ENCODE measurements around the gene CLMN. TPM values are rescaled to one million over a fixed set of nuclear protein-coding genes. Genes with fewer than 3 reads are reported as not detected.
A peak's percentile ranks its signal among the peaks of the same experiment; 100 is the strongest.

The CLMN gene
- total RNA-seq, 2 donors from 2014 or later, result 105 to 131 TPM

DNA sequence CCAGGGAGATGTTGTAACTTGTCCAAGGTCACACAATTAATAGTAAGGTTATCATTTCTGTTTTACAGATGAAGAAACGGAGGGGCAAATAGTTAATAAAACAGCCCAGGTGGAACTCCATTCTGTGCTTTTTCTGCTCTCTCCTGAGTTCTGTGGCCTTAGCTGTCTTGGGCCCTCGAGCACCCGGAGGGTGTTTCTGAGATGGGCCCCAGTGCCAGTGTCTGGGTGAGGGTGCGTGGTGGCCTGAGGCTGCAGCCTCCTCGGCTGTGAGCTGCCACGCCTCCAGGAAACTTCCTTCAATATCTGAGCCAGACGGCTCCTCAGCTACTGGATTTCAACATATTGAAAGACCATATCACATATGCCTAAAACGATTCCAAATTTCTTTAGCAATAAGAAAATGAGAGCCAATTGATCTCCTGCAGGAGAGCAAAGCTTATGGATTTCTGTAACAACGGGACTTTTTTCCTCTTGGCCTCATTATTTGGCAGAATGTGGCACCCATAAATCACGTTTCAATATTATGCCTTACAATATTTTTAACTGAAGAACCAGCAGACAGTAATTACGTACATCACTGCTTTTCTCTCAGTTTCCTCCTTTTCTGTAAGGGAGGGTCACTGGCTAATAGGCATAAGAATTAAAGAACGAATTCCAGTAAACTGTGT, 87.6 kb downstream of the CLMN start:
- Histone ChIP-seq H3K9ac (ENCODE audit: low read depth in 2 of 2, low read length in 2 of 2) (peak overlapping the region in 1 of 2 donors; percentile 64), H3K36me3 (no peaks in the 10 kb centered on the region), H3K4me1 (peaks cover 7% of the 10 kb centered on the region), H3K4me3 (no peak overlapping the region), H3K9me3 (no peaks in the 10 kb centered on the region), H3K27ac (peak overlapping the region; percentile 72), H3K27me3 (no peaks in the 10 kb centered on the region)
- intact Hi-C loops (cut with DNase I), result no loop called here
- TF ChIP-seq CTCF (IDR thresholded peaks at IDR 0.05), result no peak
- peak; percentile 62 for DNase-seq

- TF ChIP-seq CTCF (IDR thresholded peaks at IDR 0.05), result no peak
- H3K4me1 ChIP-seq, result peaks cover 6% of the 10 kb centered on the region
- intact Hi-C loops (cut with DNase I), result no loop called here
These were observed 90.0 kb downstream of the CLMN start for GRCh38 chr14:95229749-95230148.

GRCh38 chr14:95228240-95228639, 91.5 kb downstream of the CLMN start:
- DNase-seq, result no peak
- Histone ChIP-seq H3K27me3 (no peaks in the 10 kb centered on the region), H3K9ac (ENCODE audit: low read depth in 2 of 2, low read length in 2 of 2) (no peak overlapping the region), H3K27ac (no peak overlapping the region), H3K4me3 (no peak overlapping the region), H3K4me1 (no peaks in the 10 kb centered on the region), H3K9me3 (no peaks in the 10 kb centered on the region), H3K36me3 (no peaks in the 10 kb centered on the region)
- no peak for TF ChIP-seq CTCF (IDR thresholded peaks at IDR 0.05)
- intact Hi-C loops (cut with DNase I), result no loop called here

More at GRCh38 chr14:95229749-95230148, 90.0 kb downstream of the CLMN start:
- DNase-seq, result no peak
- Histone ChIP-seq H3K9me3 (no peaks in the 10 kb centered on the region), H3K27ac (no peak overlapping the region), H3K27me3 (no peaks in the 10 kb centered on the region), H3K9ac (ENCODE audit: low read depth in 2 of 2, low read length in 2 of 2) (no peak overlapping the region), H3K36me3 (no peaks in the 10 kb centered on the region), H3K4me3 (no peak overlapping the region)

DNA sequence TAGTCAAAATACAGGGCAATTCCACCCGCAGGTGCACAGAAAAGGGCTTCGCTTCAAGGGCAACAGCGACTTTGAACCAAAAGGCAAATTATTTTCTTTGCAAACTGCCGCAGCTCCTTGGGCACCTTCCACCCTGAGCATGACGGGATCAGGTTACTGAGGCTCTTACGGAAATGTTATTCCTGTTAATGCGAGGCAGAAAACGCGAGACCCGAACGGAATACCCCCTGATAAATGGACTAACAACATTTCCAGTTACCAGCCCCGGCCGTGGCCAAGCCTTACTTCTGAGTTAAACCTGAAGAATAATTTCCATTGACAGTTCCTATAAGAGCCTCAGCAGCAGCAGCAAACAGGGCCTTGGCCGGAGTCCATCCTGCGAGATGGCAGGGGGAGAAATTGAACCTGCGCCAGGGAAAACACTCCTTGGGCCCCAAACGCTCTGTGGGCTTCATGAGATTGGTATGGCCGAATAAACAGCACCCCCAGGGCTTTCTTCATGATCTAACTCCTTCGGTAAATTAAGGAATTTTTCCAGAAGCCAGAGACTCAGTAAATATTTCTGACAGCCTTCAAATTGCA, 92.3 kb downstream of the CLMN start:
- Histone ChIP-seq H3K27me3 (no peaks in the 10 kb centered on the region), H3K27ac (no peak overlapping the region), H3K9ac (ENCODE audit: low read depth in 2 of 2, low read length in 2 of 2) (no peak overlapping the region), H3K4me3 (no peak overlapping the region), H3K36me3 (no peaks in the 10 kb centered on the region), H3K9me3 (no peaks in the 10 kb centered on the region), H3K4me1 (no peaks in the 10 kb centered on the region)
- DNase-seq, result no peak
- intact Hi-C loops (cut with DNase I), result no loop called here
- TF ChIP-seq CTCF (IDR thresholded peaks at IDR 0.05), result no peak

GRCh38 chr14:95226801-95227200, 92.9 kb downstream of the CLMN start:
- Histone ChIP-seq H3K9me3 (no peaks in the 10 kb centered on the region), H3K27ac (no peak overlapping the region), H3K4me3 (no peak overlapping the region), H3K4me1 (no peaks in the 10 kb centered on the region), H3K36me3 (no peaks in the 10 kb centered on the region), H3K27me3 (no peaks in the 10 kb centered on the region), H3K9ac (ENCODE audit: low read depth in 2 of 2, low read length in 2 of 2) (no peak overlapping the region)
- DNase-seq, result no peak
- intact Hi-C loops (cut with DNase I), result no loop called here
- no peak for TF ChIP-seq CTCF (IDR thresholded peaks at IDR 0.05)
